ENCODE results near the gene EQTN. TPM values are rescaled to one million over a fixed set of nuclear protein-coding genes. Genes with fewer than 3 reads are reported as not detected.
A peak's percentile ranks its signal among the peaks of the same experiment; 100 is the strongest.

Gene EQTN
- polyA plus RNA-seq, 2 of the 4 experiments (the other 2 are of a cell fraction): not detected

DNA sequence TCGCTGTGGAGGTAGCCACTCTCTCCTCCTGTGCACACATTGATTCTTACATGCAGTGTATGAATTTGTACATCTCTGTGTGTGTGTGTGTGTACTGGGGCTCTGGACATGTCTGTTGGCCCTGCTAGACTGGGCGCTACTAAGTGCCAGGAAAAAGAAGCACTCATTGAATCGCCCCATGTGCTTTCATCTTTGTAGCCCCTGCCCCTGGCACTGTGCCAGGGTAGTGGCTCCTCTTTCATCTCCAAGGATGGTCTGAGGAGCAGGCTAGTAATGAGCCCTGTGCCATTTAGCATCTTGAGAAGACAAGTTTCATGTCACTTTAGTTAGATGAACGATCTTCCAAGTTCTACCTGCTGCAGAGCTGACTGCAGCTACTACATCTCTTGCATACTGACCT, 34.4 kb upstream of the EQTN start:
- ChIA-PET CTCF (interaction anchor here (2.3 to 11.3 kb wide), 5 partner anchors 8 to 216 kb away, joined by 12 to 266 read pairs (median 20); partner anchors contain the start of gene MOB3B), POLR2A (no interaction called here)
- no peaks in the 10 kb centered on the region for H3K9me3 ChIP-seq
- no peak overlapping the region for H3K4me2 ChIP-seq
- no peak overlapping the region for H3K4me3 ChIP-seq
- WGBS (ENCODE audit: missing lambda C conversion rate): 51% methylated on average over 4 of the region's 4 CpGs
- no peak for DNase-seq (ENCODE audit: low read depth in 1 of 2, low spot score in 1 of 2)
- TF ChIP-seq RAD21 (conservative IDR thresholded peaks at IDR 0.05 in 1 of 2, IDR thresholded peaks at IDR 0.05 in 1 of 2) (no peak), ZSCAN20 (CRISPR knock-in tag; IDR thresholded peaks at IDR 0.05) (no peak), JUN (IDR thresholded peaks at IDR 0.05) (no peak), MYC (IDR thresholded peaks at IDR 0.05; ENCODE audit: borderline replicate concordance, low read length) (no peak)
- no peak for ATAC-seq
- H3K27ac ChIP-seq: no peak overlapping the region
- peaks cover 6% of the 10 kb centered on the region; the same call in 2 of the 3 replicates for H3K4me1 ChIP-seq
- FAIRE-seq: no peak

DNA sequence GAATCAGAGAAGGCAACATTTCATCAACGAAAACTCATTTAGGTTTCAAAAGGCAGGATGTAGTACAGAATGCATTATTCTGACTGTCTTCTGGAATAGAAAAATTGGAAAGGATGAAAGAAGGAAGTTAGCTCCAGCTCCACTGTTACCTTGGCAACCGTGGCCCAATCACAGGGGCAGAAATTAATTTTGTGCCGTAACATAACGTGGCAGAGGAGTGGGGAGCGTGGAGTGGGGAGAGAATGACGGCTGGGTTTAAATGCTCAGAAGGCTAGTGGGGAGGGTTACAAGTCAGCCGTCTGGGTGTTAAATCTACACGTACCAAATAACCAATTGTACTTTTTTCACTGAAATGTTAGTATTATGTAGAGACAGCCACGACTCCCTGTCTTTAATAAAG, 32.3 kb upstream of the EQTN start:
- ATAC-seq (no peak), DNase-seq (ENCODE audit: low read depth in 1 of 2, low spot score in 1 of 2) (no peak), FAIRE-seq (no peak)
- no peak overlapping the region for H3K4me2 ChIP-seq
- ChIA-PET CTCF (interaction anchor here (9.3 to 11.3 kb wide), 2 partner anchors 205 to 218 kb away, joined by 139 to 266 read pairs; partner anchors contain the start of gene MOB3B), POLR2A (no interaction called here)
- H3K4me3 ChIP-seq: no peak overlapping the region
- WGBS (ENCODE audit: missing lambda C conversion rate): 63% methylated on average over 9 of the region's 9 CpGs
- no peak for TF ChIP-seq HOXA7 (CRISPR knock-in tag; IDR thresholded peaks at IDR 0.05)
- no peak for TF ChIP-seq MYC (IDR thresholded peaks at IDR 0.05; ENCODE audit: borderline replicate concordance, low read length)
- TF ChIP-seq ZNF302 (CRISPR knock-in tag; IDR thresholded peaks at IDR 0.05): no peak
- TF ChIP-seq FOXS1 (CRISPR knock-in tag; IDR thresholded peaks at IDR 0.05): no peak
- TF ChIP-seq, protein P1, sequence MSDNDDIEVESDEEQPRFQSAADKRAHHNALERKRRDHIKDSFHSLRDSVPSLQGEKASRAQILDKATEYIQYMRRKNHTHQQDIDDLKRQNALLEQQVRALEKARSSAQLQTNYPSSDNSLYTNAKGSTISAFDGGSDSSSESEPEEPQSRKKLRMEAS (IDR thresholded peaks at IDR 0.05): no peak
- no peak for TF ChIP-seq EHMT2 (IDR thresholded peaks at IDR 0.05; ENCODE audit: low read depth)
- TF ChIP-seq POLR2A (IDR thresholded peaks at IDR 0.05; ENCODE audit: low read length): no peak
- TF ChIP-seq NR3C1 (IDR thresholded peaks at IDR 0.05): no peak
- TF ChIP-seq GATA3 (IDR thresholded peaks at IDR 0.05; ENCODE audit: borderline replicate concordance): no peak
- TF ChIP-seq, protein P2, sequence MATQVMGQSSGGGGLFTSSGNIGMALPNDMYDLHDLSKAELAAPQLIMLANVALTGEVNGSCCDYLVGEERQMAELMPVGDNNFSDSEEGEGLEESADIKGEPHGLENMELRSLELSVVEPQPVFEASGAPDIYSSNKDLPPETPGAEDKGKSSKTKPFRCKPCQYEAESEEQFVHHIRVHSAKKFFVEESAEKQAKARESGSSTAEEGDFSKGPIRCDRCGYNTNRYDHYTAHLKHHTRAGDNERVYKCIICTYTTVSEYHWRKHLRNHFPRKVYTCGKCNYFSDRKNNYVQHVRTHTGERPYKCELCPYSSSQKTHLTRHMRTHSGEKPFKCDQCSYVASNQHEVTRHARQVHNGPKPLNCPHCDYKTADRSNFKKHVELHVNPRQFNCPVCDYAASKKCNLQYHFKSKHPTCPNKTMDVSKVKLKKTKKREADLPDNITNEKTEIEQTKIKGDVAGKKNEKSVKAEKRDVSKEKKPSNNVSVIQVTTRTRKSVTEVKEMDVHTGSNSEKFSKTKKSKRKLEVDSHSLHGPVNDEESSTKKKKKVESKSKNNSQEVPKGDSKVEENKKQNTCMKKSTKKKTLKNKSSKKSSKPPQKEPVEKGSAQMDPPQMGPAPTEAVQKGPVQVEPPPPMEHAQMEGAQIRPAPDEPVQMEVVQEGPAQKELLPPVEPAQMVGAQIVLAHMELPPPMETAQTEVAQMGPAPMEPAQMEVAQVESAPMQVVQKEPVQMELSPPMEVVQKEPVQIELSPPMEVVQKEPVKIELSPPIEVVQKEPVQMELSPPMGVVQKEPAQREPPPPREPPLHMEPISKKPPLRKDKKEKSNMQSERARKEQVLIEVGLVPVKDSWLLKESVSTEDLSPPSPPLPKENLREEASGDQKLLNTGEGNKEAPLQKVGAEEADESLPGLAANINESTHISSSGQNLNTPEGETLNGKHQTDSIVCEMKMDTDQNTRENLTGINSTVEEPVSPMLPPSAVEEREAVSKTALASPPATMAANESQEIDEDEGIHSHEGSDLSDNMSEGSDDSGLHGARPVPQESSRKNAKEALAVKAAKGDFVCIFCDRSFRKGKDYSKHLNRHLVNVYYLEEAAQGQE (IDR thresholded peaks at IDR 0.05): no peak
- no peak for TF ChIP-seq ZC3H11A (IDR thresholded peaks at IDR 0.05)
- TF ChIP-seq, protein P3, sequence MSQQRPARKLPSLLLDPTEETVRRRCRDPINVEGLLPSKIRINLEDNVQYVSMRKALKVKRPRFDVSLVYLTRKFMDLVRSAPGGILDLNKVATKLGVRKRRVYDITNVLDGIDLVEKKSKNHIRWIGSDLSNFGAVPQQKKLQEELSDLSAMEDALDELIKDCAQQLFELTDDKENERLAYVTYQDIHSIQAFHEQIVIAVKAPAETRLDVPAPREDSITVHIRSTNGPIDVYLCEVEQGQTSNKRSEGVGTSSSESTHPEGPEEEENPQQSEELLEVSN (IDR thresholded peaks at IDR 0.05; ENCODE audit: borderline replicate concordance, low read depth): no peak
- TF ChIP-seq CHD2 (IDR thresholded peaks at IDR 0.05; ENCODE audit: low read length, partially characterized antibody): no peak
- 0 out of 3 replicates have a peak, but pooled peaks cover 3% of the 10 kb centered on the region for H3K9me3 ChIP-seq
- peaks cover 6% of the 10 kb centered on the region; the same call in 2 of the 3 replicates for H3K4me1 ChIP-seq
- H3K27ac ChIP-seq: no peak overlapping the region

DNA sequence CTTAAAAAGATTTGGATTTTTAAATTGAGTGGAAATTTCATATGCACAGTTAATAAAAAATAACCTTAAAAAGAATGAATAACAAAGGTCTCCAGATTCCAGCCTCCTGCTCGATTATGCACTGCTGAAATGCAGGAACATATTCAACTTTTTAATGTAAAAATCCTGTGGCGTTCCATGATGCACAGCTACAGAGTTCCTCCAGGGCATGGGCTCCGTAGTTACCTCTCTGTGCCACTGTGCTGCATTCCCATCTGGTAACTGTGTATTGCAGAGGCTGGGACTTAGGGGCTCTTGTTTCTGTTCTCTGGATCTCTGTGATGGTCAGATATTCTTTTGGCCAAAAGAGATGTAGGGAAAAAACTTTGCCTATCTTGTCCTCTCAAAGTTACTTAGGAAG, 31.5 kb upstream of the EQTN start:
- WGBS (ENCODE audit: missing lambda C conversion rate): 37% methylated on average over 3 of the region's 3 CpGs
- no peak overlapping the region for H3K4me3 ChIP-seq
- 0 out of 3 replicates have a peak, but pooled peaks cover 3% of the 10 kb centered on the region for H3K9me3 ChIP-seq
- ATAC-seq: peak; percentile 32 to 35; a peak in 1 of 6 replicates
- H3K27ac ChIP-seq: no peak overlapping the region
- ChIA-PET POLR2A (no interaction called here), CTCF (interaction anchor here (9.3 to 11.3 kb wide), 2 partner anchors 206 to 219 kb away, joined by 139 to 266 read pairs; partner anchors contain the start of gene MOB3B)
- H3K4me2 ChIP-seq: no peak overlapping the region
- DNase-seq (ENCODE audit: low read depth in 1 of 2, low spot score in 1 of 2): no peak
- no peak for FAIRE-seq
- H3K4me1 ChIP-seq: peaks cover 3% of the 10 kb centered on the region; the same call in 2 of the 3 replicates
- no peak for TF ChIP-seq RARB (CRISPR knock-in tag; IDR thresholded peaks at IDR 0.05)
- no peak for TF ChIP-seq CHD4 (IDR thresholded peaks at IDR 0.05; ENCODE audit: borderline replicate concordance)
- TF ChIP-seq MAFK (IDR thresholded peaks at IDR 0.05; ENCODE audit: partially characterized antibody): no peak
- no peak for TF ChIP-seq CBX8 (IDR thresholded peaks at IDR 0.05)
- TF ChIP-seq, protein P3 (IDR thresholded peaks at IDR 0.05; ENCODE audit: borderline replicate concordance, low read depth): no peak
- no peak for TF ChIP-seq CEBPB (IDR thresholded peaks at IDR 0.05)
- no peak for TF ChIP-seq NR3C1 (IDR thresholded peaks at IDR 0.05)
- TF ChIP-seq CBX2 (IDR thresholded peaks at IDR 0.05; ENCODE audit: borderline replicate concordance, low read depth): no peak
- TF ChIP-seq MYC (IDR thresholded peaks at IDR 0.05; ENCODE audit: borderline replicate concordance, low read length): no peak
- no peak for TF ChIP-seq EHF (CRISPR knock-in tag; IDR thresholded peaks at IDR 0.05)
- TF ChIP-seq CHD2 (IDR thresholded peaks at IDR 0.05; ENCODE audit: low read length, partially characterized antibody): no peak
- no peak for TF ChIP-seq ZFP36 (IDR thresholded peaks at IDR 0.05; ENCODE audit: borderline replicate concordance, partially characterized antibody)
- TF ChIP-seq PHF8 (IDR thresholded peaks at IDR 0.05; ENCODE audit: borderline replicate concordance, low read depth): no peak
- no peak for TF ChIP-seq TP53 (CRISPR knock-in tag; IDR thresholded peaks at IDR 0.05)
- TF ChIP-seq FOSB (CRISPR knock-in tag; IDR thresholded peaks at IDR 0.05): no peak
- TF ChIP-seq KDM5A (IDR thresholded peaks at IDR 0.05): no peak
- TF ChIP-seq EHMT2 (IDR thresholded peaks at IDR 0.05; ENCODE audit: low read depth): no peak
- TF ChIP-seq, protein P4, sequence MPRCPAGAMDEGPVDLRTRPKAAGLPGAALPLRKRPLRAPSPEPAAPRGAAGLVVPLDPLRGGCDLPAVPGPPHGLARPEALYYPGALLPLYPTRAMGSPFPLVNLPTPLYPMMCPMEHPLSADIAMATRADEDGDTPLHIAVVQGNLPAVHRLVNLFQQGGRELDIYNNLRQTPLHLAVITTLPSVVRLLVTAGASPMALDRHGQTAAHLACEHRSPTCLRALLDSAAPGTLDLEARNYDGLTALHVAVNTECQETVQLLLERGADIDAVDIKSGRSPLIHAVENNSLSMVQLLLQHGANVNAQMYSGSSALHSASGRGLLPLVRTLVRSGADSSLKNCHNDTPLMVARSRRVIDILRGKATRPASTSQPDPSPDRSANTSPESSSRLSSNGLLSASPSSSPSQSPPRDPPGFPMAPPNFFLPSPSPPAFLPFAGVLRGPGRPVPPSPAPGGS (IDR thresholded peaks at IDR 0.05): no peak

All from A549 (cell line).